Measurements from ENCODE around the gene RAD9A. TPM values are rescaled to one million over a fixed set of nuclear protein-coding genes. Genes with fewer than 3 reads are reported as not detected.

Gene RAD9A
- total RNA-seq, 1 donor from 2014 or later: 18.5 TPM

GRCh38 chr11:67347964-67348749 lies 43.6 kb upstream of the RAD9A start:
- TF ChIP-seq CTCF (IDR thresholded peaks at IDR 0.05): no peak
- Mint-ChIP-seq H3K27ac (ENCODE audit: unreplicated experiment) (peak overlapping the region; percentile 50), H3K27me3 (ENCODE audit: unreplicated experiment) (no peaks in the 10 kb centered on the region), H3K36me3 (ENCODE audit: unreplicated experiment) (no peaks in the 10 kb centered on the region), H3K4me1 (ENCODE audit: unreplicated experiment) (peaks cover 36% of the 10 kb centered on the region), H3K9me3 (ENCODE audit: unreplicated experiment) (no peaks in the 10 kb centered on the region), H3K4me3 (ENCODE audit: unreplicated experiment) (no peak overlapping the region)
- no peak for DNase-seq (ENCODE audit: extremely low spot score, unreplicated experiment)

- no peak for TF ChIP-seq CTCF (IDR thresholded peaks at IDR 0.05)
- peaks cover 42% of the 10 kb centered on the region for H3K4me1 Mint-ChIP-seq (ENCODE audit: unreplicated experiment)
- no peaks in the 10 kb centered on the region for H3K9me3 Mint-ChIP-seq (ENCODE audit: unreplicated experiment)
- no peak for DNase-seq (ENCODE audit: extremely low spot score, unreplicated experiment)
- no peak overlapping the region for H3K4me3 Mint-ChIP-seq (ENCODE audit: unreplicated experiment)
- H3K36me3 Mint-ChIP-seq (ENCODE audit: unreplicated experiment): no peaks in the 10 kb centered on the region
- H3K27ac Mint-ChIP-seq (ENCODE audit: unreplicated experiment): no peak overlapping the region
- H3K27me3 Mint-ChIP-seq (ENCODE audit: unreplicated experiment): no peaks in the 10 kb centered on the region
These were observed 42.8 kb upstream of the RAD9A start for GRCh38 chr11:67349036-67349435.

GRCh38 chr11:67349457-67349856 lies 42.3 kb upstream of the RAD9A start:
- no peak overlapping the region for H3K4me3 Mint-ChIP-seq (ENCODE audit: unreplicated experiment)
- no peaks in the 10 kb centered on the region for H3K36me3 Mint-ChIP-seq (ENCODE audit: unreplicated experiment)
- no peaks in the 10 kb centered on the region for H3K27me3 Mint-ChIP-seq (ENCODE audit: unreplicated experiment)
- TF ChIP-seq CTCF (IDR thresholded peaks at IDR 0.05): no peak
- H3K27ac Mint-ChIP-seq (ENCODE audit: unreplicated experiment): no peak overlapping the region
- DNase-seq (ENCODE audit: extremely low spot score, unreplicated experiment): no peak
- peaks cover 46% of the 10 kb centered on the region for H3K4me1 Mint-ChIP-seq (ENCODE audit: unreplicated experiment)
- no peaks in the 10 kb centered on the region for H3K9me3 Mint-ChIP-seq (ENCODE audit: unreplicated experiment)

- no peak for DNase-seq (ENCODE audit: extremely low spot score, unreplicated experiment)
- H3K9me3 Mint-ChIP-seq (ENCODE audit: unreplicated experiment): no peaks in the 10 kb centered on the region
- no peak overlapping the region for H3K27ac Mint-ChIP-seq (ENCODE audit: unreplicated experiment)
- no peak overlapping the region for H3K4me3 Mint-ChIP-seq (ENCODE audit: unreplicated experiment)
- no peaks in the 10 kb centered on the region for H3K36me3 Mint-ChIP-seq (ENCODE audit: unreplicated experiment)
- H3K4me1 Mint-ChIP-seq (ENCODE audit: unreplicated experiment): peaks cover 51% of the 10 kb centered on the region
- no peak for TF ChIP-seq CTCF (IDR thresholded peaks at IDR 0.05)
- no peaks in the 10 kb centered on the region for H3K27me3 Mint-ChIP-seq (ENCODE audit: unreplicated experiment)
These were observed 41.8 kb upstream of the RAD9A start for GRCh38 chr11:67349928-67350465.

- no peaks in the 10 kb centered on the region for H3K27me3 Mint-ChIP-seq (ENCODE audit: unreplicated experiment)
- peak; percentile 92 for TF ChIP-seq CTCF (IDR thresholded peaks at IDR 0.05)
- no peak for DNase-seq (ENCODE audit: extremely low spot score, unreplicated experiment)
- H3K9me3 Mint-ChIP-seq (ENCODE audit: unreplicated experiment): no peaks in the 10 kb centered on the region
- H3K4me3 Mint-ChIP-seq (ENCODE audit: unreplicated experiment): peak overlapping the region; percentile 65
- H3K36me3 Mint-ChIP-seq (ENCODE audit: unreplicated experiment): no peaks in the 10 kb centered on the region
- peak overlapping the region; percentile 67 for H3K27ac Mint-ChIP-seq (ENCODE audit: unreplicated experiment)
- peaks cover 55% of the 10 kb centered on the region for H3K4me1 Mint-ChIP-seq (ENCODE audit: unreplicated experiment)
These were observed 40.3 kb upstream of the RAD9A start for GRCh38 chr11:67351275-67352005.

Data from osteocyte (in vitro differentiated cells).